Aorta (tissue), 5 donors: ENCODE results near the gene PDZK1. TPM values are rescaled to one million over a fixed set of nuclear protein-coding genes. Genes with fewer than 3 reads are reported as not detected.

Experiments used
- ATAC-seq: fragments of 200-7000 bp; cut with Tn5 transposase; one replicate; pipeline ENCODE4 v1.9.1; 2022; ENCODE audit warnings: moderate library complexity; ENCODE audit not compliant: low FRiP score
- DNase-seq, 2 donors: peaks; one replicate each; pipeline ENCODE4 v3.0.0-alpha.2; 2020
- H3K27ac ChIP-seq, 2 donors: one replicate each; pipeline ENCODE4 v1.5.1; 2013; ENCODE audit warnings: low read length in 2 of 2, mild to moderate bottlenecking in 2 of 2, moderate library complexity in 2 of 2, control low read depth in 1 of 2, inconsistent platforms in 1 of 2, low read depth in 1 of 2
- H3K27me3 ChIP-seq, 2 donors: one replicate each; pipeline ENCODE4 v1.6.1; 2013; ENCODE audit warnings: control low read depth in 1 of 2, low read length in 1 of 2, mild to moderate bottlenecking in 1 of 2, moderate library complexity in 1 of 2; ENCODE audit not compliant: insufficient read depth in 2 of 2, control insufficient read depth in 1 of 2
- H3K36me3 ChIP-seq, 2 donors: one replicate each; pipeline ENCODE4 v1.6.1; 2013; ENCODE audit warnings: control low read depth in 1 of 2, low read length in 1 of 2, mild to moderate bottlenecking in 1 of 2; ENCODE audit not compliant: insufficient read depth in 2 of 2, control insufficient read depth in 1 of 2
- H3K4me1 ChIP-seq, 2 donors: one replicate each; pipeline ENCODE4 v1.6.1; 2013; ENCODE audit warnings: low read length in 2 of 2, control low read depth in 1 of 2, mild to moderate bottlenecking in 1 of 2, moderate library complexity in 1 of 2; ENCODE audit not compliant: insufficient read depth in 2 of 2, control insufficient read depth in 1 of 2
- H3K4me3 ChIP-seq, 2 donors: one replicate each; pipeline ENCODE4 v1.5.1; 2013; ENCODE audit warnings: low read length in 2 of 2, control low read depth in 1 of 2, mild to moderate bottlenecking in 1 of 2
- H3K9me3 ChIP-seq: one replicate; pipeline ENCODE4 v1.6.1; 2013; ENCODE audit warnings: mild to moderate bottlenecking, low read length; ENCODE audit not compliant: control insufficient read depth
- WGBS, 2 donors: extraction: QIAGEN DNeasy Blood & Tissue Kit; methylation state at CpG; one replicate each; pipeline ENCODE4 v1.1.7; 2013; 5-methylcytosine and 5-hydroxymethylcytosine counted together
- intact Hi-C, 2 donors: fragments of 100-400 bp; cut with DNase I; formaldehyde crosslinking; loops; one replicate each; pipeline versions ENCODE4 v1.14.2 to v1.15.0; 2022
- polyA plus RNA-seq, 2 donors: library from polyadenylated mRNA; stranded (reverse); fragments of 200-250 nt; gene quantifications; one replicate each; pipeline ENCODE4 v1.2.3, GENCODE V29; 2013
- total RNA-seq, 2 donors: library from RNA; stranded (reverse); fragmentation: NEBNext Ultra II Directional; extraction: Animal tissue kit (Norgen Biotek cat#: 25700); gene quantifications; one replicate each; pipeline ENCODE4 v1.2.1, GENCODE V29; 2021
- donor health status: healthy with polysubstance abuse.
- donor health status: Bipolar disorder and iron deficiency.
- donor health status: DM: no; HTN: no; CAD: no.
- donor health status: DM: no; HTN: no; CAD: no.
- donor health status: DM: yes; HTN: yes; CAD: no.

The PDZK1 gene
- total and polyA plus RNA-seq, 4 donors = 0.48 to 25.5 (median 1.1) TPM

DNA sequence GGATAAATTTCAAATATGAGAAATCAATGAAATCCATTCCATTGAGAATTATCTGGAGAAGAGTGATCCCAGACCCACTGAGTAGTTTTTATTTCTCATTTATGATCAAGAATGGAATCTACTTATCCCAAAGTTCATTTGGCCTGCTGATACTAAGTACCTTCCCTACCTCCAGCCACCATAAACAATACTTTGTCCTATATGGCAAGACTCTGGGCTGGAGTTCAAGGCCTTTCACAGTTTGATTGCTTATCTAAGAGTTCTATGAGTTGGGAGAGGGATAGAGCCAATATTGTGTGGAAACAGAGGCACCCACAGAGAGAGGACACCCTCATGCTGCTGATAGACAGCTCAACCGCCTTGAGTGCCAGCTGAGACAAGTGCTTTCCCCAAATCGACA is 5.1 kb downstream of the PDZK1 start:
- intact Hi-C loops = no loop called here
- ATAC-seq = no peak
- no peak overlapping the region for H3K27ac ChIP-seq
- no peak overlapping the region for H3K4me3 ChIP-seq
- no peaks in the 10 kb centered on the region for H3K4me1 ChIP-seq
- no peak for DNase-seq
- no peaks in the 10 kb centered on the region for H3K36me3 ChIP-seq
- no peaks in the 10 kb centered on the region for H3K9me3 ChIP-seq
- 77 to 96% methylated on average over 2 of the region's 2 CpGs for WGBS, 2 donors
- H3K27me3 ChIP-seq = no peaks in the 10 kb centered on the region

- Histone ChIP-seq H3K36me3 (no peaks in the 10 kb centered on the region), H3K9me3 (no peaks in the 10 kb centered on the region), H3K27ac (no peak overlapping the region), H3K4me1 (no peaks in the 10 kb centered on the region), H3K27me3 (no peaks in the 10 kb centered on the region), H3K4me3 (no peak overlapping the region)
- intact Hi-C loops = no loop called here
- DNase-seq (no peak), ATAC-seq (no peak)
- WGBS, 2 donors = 56 to 58% methylated on average over 2 of the region's 2 CpGs
These were observed 5.8 kb downstream of the PDZK1 start for GRCh38 chr1:145701306-145701862.

GRCh38 chr1:145696630-145696960 is 10.6 kb downstream of the PDZK1 start:
- no peak for DNase-seq
- no peaks in the 10 kb centered on the region for H3K36me3 ChIP-seq
- H3K4me1 ChIP-seq = no peaks in the 10 kb centered on the region
- ATAC-seq = no peak
- 85 to 90% methylated on average over 3 of the region's 3 CpGs for WGBS, 2 donors
- H3K27ac ChIP-seq = no peak overlapping the region
- no peak overlapping the region for H3K4me3 ChIP-seq
- H3K27me3 ChIP-seq = peaks cover 0 to 2% of the 10 kb centered on the region in 2 donors
- intact Hi-C loops = no loop called here
- no peaks in the 10 kb centered on the region for H3K9me3 ChIP-seq

DNA sequence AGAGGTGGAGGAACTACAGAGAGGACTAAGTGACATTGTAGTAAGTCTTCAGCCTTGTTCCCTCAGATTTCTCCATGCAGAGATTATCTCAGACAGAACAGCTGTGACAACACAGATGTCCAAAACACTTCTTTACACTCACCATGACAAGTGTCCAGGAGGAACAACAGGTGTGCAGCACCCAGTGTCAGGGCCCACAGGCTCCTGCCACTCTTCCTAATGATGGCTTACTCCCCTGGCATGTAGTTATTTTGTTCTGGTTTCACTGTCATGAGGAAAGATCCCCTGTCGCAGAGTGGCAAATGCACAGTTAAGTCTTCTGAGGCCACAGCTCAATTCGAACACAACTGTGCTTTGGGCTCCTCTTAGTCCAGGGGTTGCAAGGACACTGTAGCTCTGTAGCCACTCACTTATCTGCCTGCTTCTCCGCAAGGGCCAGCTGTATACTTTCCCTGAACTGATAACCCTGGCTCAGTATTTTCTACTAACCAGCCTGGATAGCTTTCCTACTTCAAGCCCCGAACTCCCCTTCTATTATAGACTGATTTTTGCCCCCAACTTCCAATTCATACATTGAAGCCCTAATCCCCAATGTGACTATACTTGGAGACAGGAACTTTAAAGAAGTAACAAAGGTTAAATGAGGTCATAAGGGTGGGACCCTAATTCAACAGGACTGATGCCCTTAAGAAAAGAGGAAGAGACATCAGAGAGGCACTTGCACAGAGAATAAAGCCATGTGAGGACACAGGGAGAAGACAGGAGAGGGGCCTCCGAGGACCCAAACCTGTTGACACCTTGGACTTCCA is 11.1 kb downstream of the PDZK1 start:
- DNase-seq (no peak), ATAC-seq (no peak)
- intact Hi-C loops = no loop called here
- no peaks in the 10 kb centered on the region for H3K4me1 ChIP-seq
- WGBS, 2 donors = 77 to 81% methylated on average over 5 of the region's 5 CpGs
- H3K27me3 ChIP-seq = peaks cover 0 to 2% of the 10 kb centered on the region in 2 donors
- H3K36me3 ChIP-seq = no peaks in the 10 kb centered on the region
- no peak overlapping the region for H3K27ac ChIP-seq
- no peaks in the 10 kb centered on the region for H3K9me3 ChIP-seq
- no peak overlapping the region for H3K4me3 ChIP-seq

DNA sequence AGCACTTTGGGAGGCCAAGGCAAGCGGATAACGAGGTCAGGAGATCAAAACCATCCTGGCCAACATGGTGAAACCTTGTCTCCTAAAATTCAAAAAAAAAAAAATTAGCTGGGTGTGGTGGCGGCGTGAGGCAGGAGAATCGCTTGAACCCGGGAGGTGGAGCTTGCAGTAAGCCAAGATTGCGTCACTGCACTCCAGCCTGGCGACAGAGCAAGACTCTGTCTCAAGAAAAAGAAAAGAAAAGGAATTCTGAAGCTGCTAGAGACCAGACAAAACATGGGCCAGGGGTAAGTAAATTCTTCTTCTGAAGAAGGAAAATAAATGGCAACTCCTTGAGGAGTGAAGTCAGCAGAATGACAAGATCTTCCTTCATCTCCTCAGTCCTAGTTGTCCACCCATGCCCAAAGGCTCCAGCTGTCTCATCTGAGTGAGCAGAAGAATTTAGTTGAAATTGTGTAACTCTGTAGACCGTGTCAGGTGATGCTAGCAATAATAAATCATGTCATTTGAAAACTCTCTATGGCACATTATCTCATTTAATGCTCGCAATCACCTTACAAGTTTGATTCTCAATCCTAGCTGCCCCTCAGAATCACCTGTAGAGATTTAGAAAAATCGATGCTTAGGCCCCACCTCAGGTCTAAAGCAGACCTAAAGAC is 14.3 kb downstream of the PDZK1 start:
- Histone ChIP-seq H3K9me3 (no peaks in the 10 kb centered on the region), H3K27ac (no peak overlapping the region), H3K4me1 (no peaks in the 10 kb centered on the region), H3K27me3 (peaks cover 0 to 2% of the 10 kb centered on the region in 2 donors), H3K36me3 (no peaks in the 10 kb centered on the region), H3K4me3 (no peak overlapping the region)
- DNase-seq (no peak), ATAC-seq (no peak)
- intact Hi-C loops = no loop called here
- WGBS, 2 donors = 94% methylated on average over 11 of the region's 11 CpGs

- DNase-seq (no peak), ATAC-seq (no peak)
- H3K27ac ChIP-seq = no peak overlapping the region
- no peaks in the 10 kb centered on the region for H3K9me3 ChIP-seq
- intact Hi-C loops = no loop called here
- no peak overlapping the region for H3K4me3 ChIP-seq
- no peaks in the 10 kb centered on the region for H3K36me3 ChIP-seq
- no peaks in the 10 kb centered on the region for H3K4me1 ChIP-seq
- H3K27me3 ChIP-seq = peaks cover 0 to 2% of the 10 kb centered on the region in 2 donors
- WGBS, 2 donors = 82 to 84% methylated on average over 5 of the region's 5 CpGs
These were observed 16.3 kb downstream of the PDZK1 start for GRCh38 chr1:145690587-145691558.

GRCh38 chr1:145689922-145690321 is 17.2 kb downstream of the PDZK1 start:
- H3K9me3 ChIP-seq = no peaks in the 10 kb centered on the region
- no peak overlapping the region for H3K4me3 ChIP-seq
- ATAC-seq (no peak), DNase-seq (no peak)
- H3K4me1 ChIP-seq = no peaks in the 10 kb centered on the region
- no peaks in the 10 kb centered on the region for H3K27me3 ChIP-seq
- 88 to 94% methylated on average over 6 of the region's 6 CpGs for WGBS, 2 donors
- no peak overlapping the region for H3K27ac ChIP-seq
- intact Hi-C loops = no loop called here
- no peaks in the 10 kb centered on the region for H3K36me3 ChIP-seq

- no peaks in the 10 kb centered on the region for H3K27me3 ChIP-seq
- H3K4me1 ChIP-seq = no peaks in the 10 kb centered on the region
- H3K9me3 ChIP-seq = no peaks in the 10 kb centered on the region
- H3K4me3 ChIP-seq = no peak overlapping the region
- DNase-seq (no peak), ATAC-seq (no peak)
- H3K27ac ChIP-seq = no peak overlapping the region
- intact Hi-C loops = no loop called here
- H3K36me3 ChIP-seq = no peaks in the 10 kb centered on the region
- WGBS, 2 donors = 93 to 95% methylated on average over 6 of the region's 6 CpGs
These were observed 18.2 kb downstream of the PDZK1 start for GRCh38 chr1:145688924-145689323.
